HEK293 (cell line): Measurements from ENCODE around the gene PAX3.
A peak's percentile ranks its signal among the peaks of the same experiment; 100 is the strongest.

Experiments used
- CTCF ChIA-PET: fragments of 350-600 bp; formaldehyde crosslinking; extraction: SDS; loops from one replicate; lab custom pipeline; 2021; ENCODE audit warnings: antibody characterized with exemption; lab: Yijun Ruan, JAX
- POLR2A ChIA-PET: fragments of 300-600 bp; formaldehyde crosslinking; extraction: SDS; loops from one replicate; lab custom pipeline; 2020; ENCODE audit warnings: antibody characterized with exemption, inconsistent platforms; lab: Yijun Ruan, JAX
- H3K27ac ChIP-seq: fragments of 200-500 bp; sonication (Bioruptor generic); 2 replicates; pipeline ENCODE4 v1.5.1; 2014; ENCODE audit warnings: low read depth, low read length, control low read depth, inconsistent platforms; ENCODE audit errors: extremely low read depth
- H3K36me3 ChIP-seq, 2 experiments: fragments of 200-500 bp in 1 of 2; sonication (Bioruptor generic) in 1 of 2; 1 replicate in 1 of 2; 2 replicates in 1 of 2; pipeline ENCODE4 v1.5.1; 2014 to 2017; ENCODE audit warnings: inconsistent platforms in 2 of 2, low read length in 2 of 2; ENCODE audit not compliant: control insufficient read depth in 2 of 2, insufficient read depth in 1 of 2
- H3K4me1 ChIP-seq: fragments of 200-500 bp; sonication (Bioruptor generic); 2 replicates; pipeline ENCODE4 v1.5.1; 2014; ENCODE audit warnings: mild to moderate bottlenecking, low read length, inconsistent platforms; ENCODE audit not compliant: control insufficient read depth, insufficient read depth
- H3K4me3 ChIP-seq: 2 replicates; pipeline ENCODE4 v1.5.1; 2011; ENCODE audit warnings: low read depth, mild to moderate bottlenecking, control low read depth, low read length, moderate library complexity
- H3K9me3 ChIP-seq: fragments of 200-500 bp; sonication (Bioruptor generic); 2 replicates; pipeline ENCODE4 v1.5.1; 2014; ENCODE audit warnings: low read depth, low read length, inconsistent platforms; ENCODE audit not compliant: control insufficient read depth, insufficient read depth
- BCL11B ChIP-seq: fragments of 450-650 bp; formaldehyde crosslinking; IDR thresholded peaks from 2 replicates; pipeline ENCODE4 v1.5.1; 2016; ENCODE audit warnings: low read depth, missing biosample characterization, missing genetic modification characterization
- IKZF3 ChIP-seq: fragments of 450-650 bp; IDR thresholded peaks from 2 replicates; pipeline ENCODE4 v1.5.0; 2018; ENCODE audit warnings: missing biosample characterization, mild to moderate bottlenecking, missing genetic modification characterization, moderate library complexity
- MEIS1 ChIP-seq: sonication (generic); formaldehyde crosslinking; IDR thresholded peaks from 2 replicates; pipeline ENCODE4 v1.8.1; 2022; ENCODE audit warnings: missing genetic modification reagents, mild to moderate bottlenecking, borderline replicate concordance
- RBAK ChIP-seq: fragments of 450-650 bp; formaldehyde crosslinking; IDR thresholded peaks from 2 replicates; pipeline ENCODE4 v1.5.1; 2016; ENCODE audit warnings: missing biosample characterization, missing genetic modification characterization
- SALL2 ChIP-seq: fragments of 450-650 bp; formaldehyde crosslinking; IDR thresholded peaks from 2 replicates; pipeline ENCODE4 v1.5.0; 2017; ENCODE audit warnings: missing biosample characterization, mild to moderate bottlenecking, missing genetic modification characterization, borderline replicate concordance
- SP7 ChIP-seq: fragments of 450-650 bp; formaldehyde crosslinking; IDR thresholded peaks from 2 replicates; pipeline ENCODE4 v1.5.1; 2016; ENCODE audit warnings: missing biosample characterization, missing genetic modification characterization
- ZBTB8A ChIP-seq: fragments of 450-650 bp; formaldehyde crosslinking; IDR thresholded peaks from 2 replicates; pipeline ENCODE4 v1.5.1; 2016; ENCODE audit warnings: missing biosample characterization, missing genetic modification characterization
- ZNF155 ChIP-seq: fragments of 450-650 bp; formaldehyde crosslinking; IDR thresholded peaks from 2 replicates; pipeline ENCODE4 v1.5.1; 2016; ENCODE audit warnings: missing biosample characterization, missing genetic modification characterization
- ZNF24 ChIP-seq: fragments of 450-650 bp; formaldehyde crosslinking; IDR thresholded peaks from 2 replicates; pipeline ENCODE4 v1.5.1; 2016; ENCODE audit warnings: missing biosample characterization, missing genetic modification characterization
- ZNF311 ChIP-seq: fragments of 450-650 bp; formaldehyde crosslinking; IDR thresholded peaks from 2 replicates; pipeline ENCODE4 v1.5.1; 2017; ENCODE audit warnings: missing biosample characterization, missing genetic modification characterization, borderline replicate concordance
- ZNF555 ChIP-seq: fragments of 450-650 bp; formaldehyde crosslinking; conservative IDR thresholded peaks from 2 replicates; pipeline ENCODE4 v1.5.1; 2017; ENCODE audit warnings: missing biosample characterization, mild to moderate bottlenecking, missing genetic modification characterization, inconsistent platforms
- ZNF560 ChIP-seq: fragments of 450-650 bp; formaldehyde crosslinking; IDR thresholded peaks from 2 replicates; pipeline ENCODE4 v1.5.1; 2017; ENCODE audit warnings: missing biosample characterization, missing genetic modification characterization, borderline replicate concordance
- ZNF654 ChIP-seq: fragments of 450-650 bp; formaldehyde crosslinking; IDR thresholded peaks from 2 replicates; pipeline ENCODE4 v1.5.1; 2016; ENCODE audit warnings: low read depth, missing biosample characterization, missing genetic modification characterization
- ZNF792 ChIP-seq: fragments of 450-650 bp; formaldehyde crosslinking; IDR thresholded peaks from 2 replicates; pipeline ENCODE4 v1.5.1; 2016; ENCODE audit warnings: missing biosample characterization, missing genetic modification characterization
- ZNF837 ChIP-seq: fragments of 450-650 bp; formaldehyde crosslinking; IDR thresholded peaks from 2 replicates; pipeline ENCODE4 v1.5.1; 2016; ENCODE audit warnings: missing biosample characterization, missing genetic modification characterization
- TF ChIP-seq, protein P1 (sequence below): fragments of 450-650 bp; formaldehyde crosslinking; IDR thresholded peaks from 2 replicates; pipeline ENCODE4 v1.5.1; 2017; ENCODE audit warnings: missing biosample characterization, missing genetic modification characterization
- TF ChIP-seq, protein P2 (sequence below): fragments of 450-650 bp; formaldehyde crosslinking; IDR thresholded peaks from 2 replicates; pipeline ENCODE4 v1.5.1; 2017; ENCODE audit warnings: missing biosample characterization, mild to moderate bottlenecking, missing genetic modification characterization, moderate library complexity
- TF ChIP-seq, protein P3 (sequence below): fragments of 450-650 bp; formaldehyde crosslinking; IDR thresholded peaks from 2 replicates; pipeline ENCODE4 v1.5.1; 2016; ENCODE audit warnings: missing biosample characterization, missing genetic modification characterization
- TF ChIP-seq, protein P4 (sequence below): fragments of 450-650 bp; formaldehyde crosslinking; IDR thresholded peaks from 2 replicates; pipeline ENCODE4; 2016; ENCODE audit warnings: missing biosample characterization, missing genetic modification characterization
- TF ChIP-seq, protein P5 (sequence below): sonication (generic); formaldehyde crosslinking; IDR thresholded peaks from 2 replicates; pipeline ENCODE4 v1.8.1; 2022; ENCODE audit warnings: mild to moderate bottlenecking, moderate library complexity, missing genetic modification reagents
- TF ChIP-seq, protein P6 (sequence below): fragments of 450-650 bp; formaldehyde crosslinking; IDR thresholded peaks from 2 replicates; pipeline ENCODE4 v1.5.1; 2017; ENCODE audit warnings: missing biosample characterization, missing genetic modification characterization

The PAX3 gene

DNA sequence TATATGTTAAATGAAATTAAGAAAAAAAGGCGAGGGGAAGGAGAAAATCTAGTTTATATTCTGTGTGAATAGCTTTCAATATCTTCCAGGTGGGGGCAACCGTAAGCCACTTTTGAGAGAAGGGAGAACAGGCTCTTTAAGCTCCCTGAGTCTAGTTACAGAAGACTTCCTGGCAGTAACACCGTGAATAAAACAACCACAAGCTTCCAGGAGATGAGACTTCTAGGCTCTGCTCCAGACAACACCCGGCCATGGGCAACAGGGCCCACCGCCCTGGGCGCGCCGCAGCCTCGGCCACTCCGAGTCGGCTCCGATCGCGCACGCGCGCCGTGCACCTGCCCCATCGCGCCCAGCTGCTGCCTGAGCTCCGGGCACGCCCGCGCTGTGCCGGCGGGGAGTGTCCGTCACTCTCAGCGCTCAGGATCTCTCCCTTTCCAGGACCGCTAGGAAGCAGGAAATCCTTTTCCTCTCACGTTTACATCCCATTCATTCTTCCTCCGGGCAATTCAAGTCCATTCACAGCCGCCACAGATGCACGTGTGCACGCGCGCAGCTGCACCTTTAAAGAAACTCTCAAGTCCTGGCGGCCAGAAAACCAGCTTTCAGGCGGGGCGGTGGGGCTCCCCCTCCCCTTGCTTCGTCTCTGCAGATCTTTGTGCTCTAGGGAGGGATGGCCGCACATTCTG, 19.4 kb upstream of the PAX3 start (continued):
- TF ChIP-seq, protein P1, sequence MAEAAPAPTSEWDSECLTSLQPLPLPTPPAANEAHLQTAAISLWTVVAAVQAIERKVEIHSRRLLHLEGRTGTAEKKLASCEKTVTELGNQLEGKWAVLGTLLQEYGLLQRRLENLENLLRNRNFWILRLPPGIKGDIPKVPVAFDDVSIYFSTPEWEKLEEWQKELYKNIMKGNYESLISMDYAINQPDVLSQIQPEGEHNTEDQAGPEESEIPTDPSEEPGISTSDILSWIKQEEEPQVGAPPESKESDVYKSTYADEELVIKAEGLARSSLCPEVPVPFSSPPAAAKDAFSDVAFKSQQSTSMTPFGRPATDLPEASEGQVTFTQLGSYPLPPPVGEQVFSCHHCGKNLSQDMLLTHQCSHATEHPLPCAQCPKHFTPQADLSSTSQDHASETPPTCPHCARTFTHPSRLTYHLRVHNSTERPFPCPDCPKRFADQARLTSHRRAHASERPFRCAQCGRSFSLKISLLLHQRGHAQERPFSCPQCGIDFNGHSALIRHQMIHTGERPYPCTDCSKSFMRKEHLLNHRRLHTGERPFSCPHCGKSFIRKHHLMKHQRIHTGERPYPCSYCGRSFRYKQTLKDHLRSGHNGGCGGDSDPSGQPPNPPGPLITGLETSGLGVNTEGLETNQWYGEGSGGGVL = no peak
- TF ChIP-seq ZNF311 (tag by site-specific recombination) = no peak
- TF ChIP-seq, protein P2, sequence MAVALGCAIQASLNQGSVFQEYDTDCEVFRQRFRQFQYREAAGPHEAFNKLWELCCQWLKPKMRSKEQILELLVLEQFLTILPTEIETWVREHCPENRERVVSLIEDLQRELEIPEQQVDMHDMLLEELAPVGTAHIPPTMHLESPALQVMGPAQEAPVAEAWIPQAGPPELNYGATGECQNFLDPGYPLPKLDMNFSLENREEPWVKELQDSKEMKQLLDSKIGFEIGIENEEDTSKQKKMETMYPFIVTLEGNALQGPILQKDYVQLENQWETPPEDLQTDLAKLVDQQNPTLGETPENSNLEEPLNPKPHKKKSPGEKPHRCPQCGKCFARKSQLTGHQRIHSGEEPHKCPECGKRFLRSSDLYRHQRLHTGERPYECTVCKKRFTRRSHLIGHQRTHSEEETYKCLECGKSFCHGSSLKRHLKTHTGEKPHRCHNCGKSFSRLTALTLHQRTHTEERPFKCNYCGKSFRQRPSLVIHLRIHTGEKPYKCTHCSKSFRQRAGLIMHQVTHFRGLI (tag by site-specific recombination) = peak; percentile 67
- TF ChIP-seq MEIS1 (CRISPR knock-in tag) = no peak
- TF ChIP-seq ZNF837 = no peak
- TF ChIP-seq, protein P3, sequence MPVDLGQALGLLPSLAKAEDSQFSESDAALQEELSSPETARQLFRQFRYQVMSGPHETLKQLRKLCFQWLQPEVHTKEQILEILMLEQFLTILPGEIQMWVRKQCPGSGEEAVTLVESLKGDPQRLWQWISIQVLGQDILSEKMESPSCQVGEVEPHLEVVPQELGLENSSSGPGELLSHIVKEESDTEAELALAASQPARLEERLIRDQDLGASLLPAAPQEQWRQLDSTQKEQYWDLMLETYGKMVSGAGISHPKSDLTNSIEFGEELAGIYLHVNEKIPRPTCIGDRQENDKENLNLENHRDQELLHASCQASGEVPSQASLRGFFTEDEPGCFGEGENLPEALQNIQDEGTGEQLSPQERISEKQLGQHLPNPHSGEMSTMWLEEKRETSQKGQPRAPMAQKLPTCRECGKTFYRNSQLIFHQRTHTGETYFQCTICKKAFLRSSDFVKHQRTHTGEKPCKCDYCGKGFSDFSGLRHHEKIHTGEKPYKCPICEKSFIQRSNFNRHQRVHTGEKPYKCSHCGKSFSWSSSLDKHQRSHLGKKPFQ (tag by site-specific recombination) = no peak
- TF ChIP-seq IKZF3 (tag by site-specific recombination) = peak; percentile 69
- no peak for TF ChIP-seq ZNF792
- TF ChIP-seq, protein P4, sequence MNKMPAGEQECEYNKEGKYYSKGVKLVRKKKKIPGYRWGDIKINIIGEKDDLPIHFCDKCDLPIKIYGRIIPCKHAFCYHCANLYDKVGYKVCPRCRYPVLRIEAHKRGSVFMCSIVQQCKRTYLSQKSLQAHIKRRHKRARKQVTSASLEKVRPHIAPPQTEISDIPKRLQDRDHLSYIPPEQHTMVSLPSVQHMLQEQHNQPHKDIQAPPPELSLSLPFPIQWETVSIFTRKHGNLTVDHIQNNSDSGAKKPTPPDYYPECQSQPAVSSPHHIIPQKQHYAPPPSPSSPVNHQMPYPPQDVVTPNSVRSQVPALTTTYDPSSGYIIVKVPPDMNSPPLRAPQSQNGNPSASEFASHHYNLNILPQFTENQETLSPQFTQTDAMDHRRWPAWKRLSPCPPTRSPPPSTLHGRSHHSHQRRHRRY = no peak
- peak; percentile 95 for TF ChIP-seq ZBTB8A
- no peak for TF ChIP-seq ZNF155 (tag by site-specific recombination)
- no peak for TF ChIP-seq RBAK (tag by site-specific recombination)
- TF ChIP-seq SP7 (tag by site-specific recombination) = peak; percentile 38; the same call in 1 of the 2 replicates
- 0 out of 2 replicates have a peak, but pooled peaks have one; percentile 11 for TF ChIP-seq BCL11B
- TF ChIP-seq ZNF24 = no peak
- TF ChIP-seq ZNF654 (tag by site-specific recombination) = peak; percentile 61
- no peak for TF ChIP-seq SALL2 (tag by site-specific recombination)
- no peak for TF ChIP-seq ZNF555
- TF ChIP-seq, protein P5, sequence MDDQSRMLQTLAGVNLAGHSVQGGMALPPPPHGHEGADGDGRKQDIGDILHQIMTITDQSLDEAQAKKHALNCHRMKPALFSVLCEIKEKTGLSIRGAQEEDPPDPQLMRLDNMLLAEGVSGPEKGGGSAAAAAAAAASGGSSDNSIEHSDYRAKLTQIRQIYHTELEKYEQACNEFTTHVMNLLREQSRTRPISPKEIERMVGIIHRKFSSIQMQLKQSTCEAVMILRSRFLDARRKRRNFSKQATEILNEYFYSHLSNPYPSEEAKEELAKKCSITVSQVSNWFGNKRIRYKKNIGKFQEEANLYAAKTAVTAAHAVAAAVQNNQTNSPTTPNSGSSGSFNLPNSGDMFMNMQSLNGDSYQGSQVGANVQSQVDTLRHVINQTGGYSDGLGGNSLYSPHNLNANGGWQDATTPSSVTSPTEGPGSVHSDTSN (CRISPR knock-in tag) = peak; percentile 87; the same call in 1 of the 2 replicates

DNA sequence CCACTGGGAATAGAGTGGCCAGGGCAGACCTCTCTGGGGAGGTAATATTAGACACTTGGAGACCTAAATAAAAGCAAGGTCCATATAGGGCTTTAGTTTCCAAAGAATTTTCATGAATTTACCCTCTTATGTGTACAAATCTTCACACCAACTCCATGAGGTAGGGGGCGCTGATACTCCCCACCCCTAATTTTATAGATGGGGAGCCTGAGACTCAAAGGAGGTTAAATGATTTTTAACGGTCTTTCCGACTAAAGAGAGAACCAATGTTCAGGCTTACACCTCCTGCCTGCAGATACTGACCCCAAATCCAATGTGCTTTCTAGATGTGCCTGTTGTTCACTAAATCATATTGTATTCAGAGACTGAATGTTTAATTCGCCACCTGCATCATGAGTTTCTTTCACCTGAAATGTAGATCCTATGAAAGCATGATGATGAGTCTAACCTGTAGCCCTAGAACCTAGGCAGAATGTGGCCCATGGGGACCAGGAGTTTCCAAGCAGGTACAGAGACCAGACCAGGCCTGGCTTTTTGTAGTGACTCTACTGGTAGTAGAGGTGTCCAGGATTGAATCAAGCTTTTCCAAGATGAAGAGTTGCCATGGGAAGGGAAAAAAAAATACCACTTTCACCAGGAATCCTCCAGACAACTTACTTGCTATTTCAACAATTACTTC, 16.8 kb upstream of the PAX3 start:
- Histone ChIP-seq H3K27ac (no peak overlapping the region), H3K4me3 (no peak overlapping the region), H3K36me3 (no peaks in the 10 kb centered on the region), H3K4me1 (peaks cover 6% of the 10 kb centered on the region), H3K9me3 (no peaks in the 10 kb centered on the region)
- POLR2A ChIA-PET = no interaction called here
- CTCF ChIA-PET = interaction anchor here (1.0 to 1.1 kb wide), 2 partner anchors 16 to 105 kb away, joined by 3 read pairs; no protein-coding TSS in a partner anchor
- TF ChIP-seq, protein P6, sequence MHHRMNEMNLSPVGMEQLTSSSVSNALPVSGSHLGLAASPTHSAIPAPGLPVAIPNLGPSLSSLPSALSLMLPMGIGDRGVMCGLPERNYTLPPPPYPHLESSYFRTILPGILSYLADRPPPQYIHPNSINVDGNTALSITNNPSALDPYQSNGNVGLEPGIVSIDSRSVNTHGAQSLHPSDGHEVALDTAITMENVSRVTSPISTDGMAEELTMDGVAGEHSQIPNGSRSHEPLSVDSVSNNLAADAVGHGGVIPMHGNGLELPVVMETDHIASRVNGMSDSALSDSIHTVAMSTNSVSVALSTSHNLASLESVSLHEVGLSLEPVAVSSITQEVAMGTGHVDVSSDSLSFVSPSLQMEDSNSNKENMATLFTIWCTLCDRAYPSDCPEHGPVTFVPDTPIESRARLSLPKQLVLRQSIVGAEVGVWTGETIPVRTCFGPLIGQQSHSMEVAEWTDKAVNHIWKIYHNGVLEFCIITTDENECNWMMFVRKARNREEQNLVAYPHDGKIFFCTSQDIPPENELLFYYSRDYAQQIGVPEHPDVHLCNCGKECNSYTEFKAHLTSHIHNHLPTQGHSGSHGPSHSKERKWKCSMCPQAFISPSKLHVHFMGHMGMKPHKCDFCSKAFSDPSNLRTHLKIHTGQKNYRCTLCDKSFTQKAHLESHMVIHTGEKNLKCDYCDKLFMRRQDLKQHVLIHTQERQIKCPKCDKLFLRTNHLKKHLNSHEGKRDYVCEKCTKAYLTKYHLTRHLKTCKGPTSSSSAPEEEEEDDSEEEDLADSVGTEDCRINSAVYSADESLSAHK (tag by site-specific recombination) = no peak
- no peak for TF ChIP-seq ZNF560 (tag by site-specific recombination)
